GM12891 (cell line): ENCODE results near the gene TCERG1L.

Experiments used
- DNase-seq: peaks from one replicate; pipeline ENCODE4 v3.0.0; 2011; ENCODE audit warnings: low spot score; ENCODE audit not compliant: insufficient read length
- FAIRE-seq: peaks from 2 replicates; lab custom pipeline; 2011; peaks lifted over from hg19 to GRCh38; lab: Jason Lieb, UNC
- PAX5 ChIP-seq: IDR thresholded peaks from 2 replicates; pipeline ENCODE4 v1.6.1; 2011; ENCODE audit warnings: low read length, moderate library complexity, mild to moderate bottlenecking; ENCODE audit not compliant: insufficient read depth, severe bottlenecking
- POLR2A ChIP-seq: IDR thresholded peaks from 2 replicates; pipeline ENCODE4 v1.6.1; 2011; ENCODE audit warnings: low read depth, low read length, control low read depth
- POLR2AphosphoS5 ChIP-seq: IDR thresholded peaks from 2 replicates; pipeline ENCODE4 v1.6.1; 2011; ENCODE audit warnings: low read depth, low read length, control low read depth
- POU2F2 ChIP-seq: IDR thresholded peaks from 2 replicates; pipeline ENCODE4 v1.6.1; 2011; ENCODE audit warnings: low read depth, mild to moderate bottlenecking, control low read depth, low read length, moderate library complexity
- SPI1 ChIP-seq: IDR thresholded peaks from 2 replicates; pipeline ENCODE4 v1.6.1; 2011; ENCODE audit warnings: low read depth, low read length, control low read depth
- TAF1 ChIP-seq: IDR thresholded peaks from 2 replicates; pipeline ENCODE4 v1.6.1; 2011; ENCODE audit warnings: low read depth, low read length, control low read depth

TCERG1L gene

DNA sequence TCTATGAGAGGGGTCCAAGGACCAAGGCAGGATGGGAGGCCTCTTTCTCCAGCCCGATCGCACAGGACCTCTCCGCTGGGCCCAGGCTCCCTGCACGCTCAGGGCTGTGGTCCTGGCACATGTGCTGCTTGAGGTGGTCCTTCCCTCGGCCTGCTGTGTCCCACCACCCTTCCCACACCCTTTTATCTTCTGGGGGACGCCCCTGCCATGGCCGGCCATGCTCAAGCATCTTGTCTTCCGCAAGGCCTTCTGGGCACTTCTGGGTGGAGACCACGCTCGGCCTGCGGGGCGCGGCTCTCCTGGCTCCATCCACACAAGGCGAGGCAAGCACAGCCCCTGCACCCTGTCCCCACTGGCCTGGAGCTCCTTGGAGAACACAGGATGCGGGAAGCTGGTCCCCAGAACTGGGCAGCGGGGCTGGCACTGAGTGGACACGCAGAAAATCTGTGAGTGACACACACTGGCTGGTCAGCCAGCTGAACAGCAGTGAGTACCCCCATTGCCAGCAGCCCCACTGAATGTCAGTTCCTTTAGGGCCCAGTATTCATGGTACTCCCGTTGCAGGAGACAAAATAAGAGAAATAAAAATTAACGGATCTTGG is 115.9 kb downstream of the TCERG1L start:
- TF ChIP-seq POLR2AphosphoS5, result no peak
- no peak for TF ChIP-seq POU2F2
- no peak for TF ChIP-seq SPI1
- TF ChIP-seq PAX5, result no peak
- no peak for TF ChIP-seq TAF1
- TF ChIP-seq POLR2A, result no peak
- DNase-seq (no peak), FAIRE-seq (no peak)

DNA sequence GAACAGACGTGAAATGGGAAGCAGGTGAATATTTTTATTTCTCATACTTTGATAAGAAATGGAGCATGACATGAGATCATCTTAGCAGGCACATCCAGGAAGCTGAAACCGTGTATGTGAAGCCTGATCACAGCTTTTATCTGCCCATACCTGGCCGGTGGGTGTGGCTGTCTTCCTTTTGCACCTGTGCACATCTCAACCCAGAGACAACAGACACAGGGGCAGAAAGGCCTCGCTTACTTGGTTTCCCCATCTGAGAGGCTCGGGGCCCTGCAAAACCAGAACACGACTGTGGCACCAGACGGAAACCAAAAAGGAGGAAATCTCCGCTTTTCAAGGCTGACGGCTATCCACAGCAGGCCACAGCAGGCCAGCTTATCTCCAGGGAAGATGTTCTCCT is 116.4 kb downstream of the TCERG1L start:
- FAIRE-seq (no peak), DNase-seq (no peak)
- no peak for TF ChIP-seq SPI1
- no peak for TF ChIP-seq POU2F2
- no peak for TF ChIP-seq POLR2A
- TF ChIP-seq TAF1, result no peak

DNA sequence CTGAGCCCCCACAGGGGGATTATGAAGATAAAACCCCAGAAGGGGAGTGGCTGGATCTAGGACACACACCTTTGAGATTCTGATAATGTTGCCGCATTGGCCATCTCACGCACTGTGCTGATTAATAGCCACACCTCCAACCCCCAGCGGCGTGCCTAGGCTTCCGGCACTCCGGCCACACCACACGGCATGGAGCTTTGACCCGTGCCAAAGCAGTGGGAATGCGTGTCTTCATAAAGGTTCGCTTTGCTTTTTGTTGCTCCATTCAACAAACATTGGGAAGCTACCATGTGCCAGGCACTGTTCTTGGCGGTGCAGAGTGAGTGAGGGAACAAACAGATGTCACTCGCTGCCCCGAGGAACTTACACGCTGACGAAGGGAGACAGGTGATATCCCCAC is 117.6 kb downstream of the TCERG1L start:
- no peak for DNase-seq
- TF ChIP-seq SPI1 (no peak), POU2F2 (no peak), PAX5 (no peak), POLR2AphosphoS5 (no peak), TAF1 (no peak)
- no peak for FAIRE-seq

DNA sequence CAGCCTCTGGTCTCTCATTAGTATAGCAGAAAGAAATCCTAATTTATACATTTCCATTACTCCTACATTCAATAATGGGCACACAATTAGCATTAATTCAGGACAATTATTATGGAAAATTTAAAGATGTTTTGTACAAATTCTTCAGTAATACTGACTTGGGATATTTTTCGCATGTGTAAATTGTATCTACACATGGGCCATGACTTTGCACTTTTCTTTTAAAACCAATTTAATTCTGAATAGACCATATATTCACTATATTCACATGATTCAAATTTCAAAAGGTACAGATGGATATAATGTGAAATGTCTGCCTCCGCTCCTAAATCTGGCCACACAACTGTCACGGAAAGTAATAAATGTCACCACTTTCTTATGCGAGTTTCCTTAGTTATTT is 123.0 kb downstream of the TCERG1L start:
- no peak for TF ChIP-seq POU2F2
- FAIRE-seq, result no peak
- no peak for DNase-seq

DNA sequence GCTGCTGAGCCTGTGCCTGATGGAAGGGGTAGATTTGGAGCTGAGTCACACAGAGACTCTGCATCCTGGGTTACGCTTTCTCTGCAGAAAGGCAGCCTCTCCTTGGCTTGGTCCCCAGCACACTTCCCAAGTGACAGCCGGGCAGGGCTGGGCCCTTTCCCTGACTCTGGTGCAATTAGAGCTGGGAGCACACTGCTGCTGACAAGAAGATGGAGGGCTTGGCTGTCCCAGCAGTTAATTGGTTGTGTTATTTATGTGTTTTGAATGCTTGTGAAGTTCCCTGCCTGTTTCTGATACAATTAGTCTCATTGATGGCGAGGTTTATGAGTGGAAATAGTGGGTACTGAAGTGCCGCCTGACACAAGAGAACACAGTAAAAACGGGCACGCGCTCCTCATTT is 123.6 kb downstream of the TCERG1L start:
- TF ChIP-seq POLR2A, result no peak
- TF ChIP-seq SPI1, result no peak
- TF ChIP-seq TAF1, result no peak
- no peak for TF ChIP-seq POU2F2
- TF ChIP-seq PAX5, result no peak
- no peak for FAIRE-seq
- DNase-seq, result no peak

DNA sequence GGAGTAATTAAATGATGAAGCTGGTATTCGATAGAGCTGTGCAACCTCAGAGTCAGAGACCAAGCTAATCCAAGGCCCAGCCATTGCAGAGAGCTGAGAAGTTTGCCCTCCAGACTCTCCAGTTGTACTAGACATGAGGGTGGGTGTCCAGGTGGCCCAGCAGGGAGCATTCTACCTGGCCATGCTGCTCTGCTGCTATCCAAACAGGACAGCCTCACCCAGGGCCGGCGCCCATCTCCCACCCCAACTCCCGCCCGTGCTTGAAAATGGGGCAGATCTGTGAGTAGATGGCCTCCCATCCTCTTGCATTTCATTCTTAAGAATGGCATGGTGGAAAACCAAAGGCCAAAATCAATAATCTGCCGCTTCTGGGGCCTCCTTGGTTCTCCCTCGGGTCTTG is 124.2 kb downstream of the TCERG1L start:
- DNase-seq, result no peak
- TF ChIP-seq POLR2AphosphoS5 (no peak), POU2F2 (no peak), PAX5 (no peak), TAF1 (no peak), SPI1 (no peak), POLR2A (no peak)
- FAIRE-seq, result no peak

DNA sequence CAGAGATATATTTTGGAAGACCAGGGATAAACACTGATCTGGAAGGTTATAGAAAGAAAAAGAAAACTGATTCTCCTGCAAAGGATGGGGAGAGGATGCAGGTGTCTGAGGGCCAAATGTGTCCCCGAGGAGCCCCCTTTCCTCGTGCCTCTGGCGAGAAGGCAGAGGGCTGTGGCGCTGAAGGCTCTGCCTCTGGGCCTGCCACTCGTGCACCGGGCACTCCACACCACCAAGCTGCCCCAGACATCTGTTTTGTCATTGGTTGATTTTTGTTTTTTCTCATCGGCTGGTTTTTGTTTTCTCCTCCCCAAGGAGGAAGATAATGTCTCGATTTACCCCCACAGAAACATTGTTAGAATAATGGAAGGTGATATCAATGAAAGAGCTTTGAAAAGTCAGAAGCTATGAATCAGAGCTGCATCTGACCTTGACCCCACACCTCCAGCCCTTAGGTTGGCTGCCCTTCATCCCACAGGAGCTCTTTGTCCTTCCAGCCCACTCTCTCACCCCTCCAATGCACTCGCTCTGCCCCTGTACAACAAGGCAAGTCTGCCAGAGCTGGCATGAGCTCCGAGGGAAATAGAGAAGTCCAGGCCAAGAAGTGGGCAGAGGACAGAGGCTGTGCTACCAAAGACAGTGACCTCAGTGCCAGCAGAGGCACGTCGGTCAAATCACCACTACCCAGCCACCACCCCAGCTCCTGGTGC is 124.8 kb downstream of the TCERG1L start:
- DNase-seq (no peak), FAIRE-seq (no peak)
- TF ChIP-seq PAX5, result no peak
- TF ChIP-seq TAF1, result no peak
- no peak for TF ChIP-seq POU2F2
- no peak for TF ChIP-seq POLR2AphosphoS5
- TF ChIP-seq SPI1, result no peak
- TF ChIP-seq POLR2A, result no peak

DNA sequence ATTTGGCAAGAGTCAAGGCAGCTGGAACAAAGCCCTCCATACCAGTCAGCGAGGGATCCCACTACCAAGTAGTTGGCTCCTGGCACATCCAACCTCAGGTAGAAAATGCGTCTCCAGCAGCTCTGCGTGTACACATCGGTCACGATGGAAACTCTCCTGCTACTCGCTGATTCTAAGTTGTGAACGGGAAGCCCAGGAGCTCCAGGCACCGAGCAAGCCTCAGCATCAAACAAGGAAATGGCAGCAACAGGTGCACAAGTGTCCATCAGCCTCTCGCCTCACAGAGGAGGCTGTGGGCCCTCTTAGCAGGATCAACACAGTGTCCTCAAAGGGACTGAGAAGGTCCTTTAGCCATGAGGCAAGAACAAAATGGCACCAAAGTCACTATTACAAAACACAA is 127.0 kb downstream of the TCERG1L start:
- TF ChIP-seq POU2F2, result no peak
- no peak for FAIRE-seq

DNA sequence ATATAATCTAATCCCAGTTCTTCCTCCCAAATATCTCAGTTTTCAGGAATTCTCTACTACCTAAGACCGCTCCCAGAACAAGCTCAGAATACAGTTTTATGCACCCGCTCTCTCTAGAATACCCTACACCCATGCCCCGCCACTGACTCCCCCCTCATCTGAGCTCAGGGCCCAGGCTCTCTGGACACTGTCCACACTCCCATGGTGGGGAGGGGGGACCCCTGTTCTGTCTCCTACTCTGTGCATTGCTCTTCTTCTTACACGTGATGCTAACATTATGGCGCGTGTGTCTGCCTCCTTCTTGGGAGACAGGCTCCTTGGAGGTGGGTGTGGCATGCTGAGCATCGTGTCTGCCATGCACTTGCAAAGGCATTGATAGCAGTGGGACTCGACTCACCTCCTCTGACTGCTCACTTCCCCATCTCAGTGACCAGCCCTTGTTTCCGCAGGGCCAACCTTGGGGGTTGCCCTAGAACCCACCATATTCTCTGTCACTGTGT is 127.9 kb downstream of the TCERG1L start:
- DNase-seq, result no peak
- FAIRE-seq, result no peak
- TF ChIP-seq POLR2AphosphoS5 (no peak), POU2F2 (no peak), TAF1 (no peak), POLR2A (no peak), PAX5 (no peak)

More for the DNA sequence above, 127.0 kb downstream of the TCERG1L start:
- DNase-seq, result no peak

DNA sequence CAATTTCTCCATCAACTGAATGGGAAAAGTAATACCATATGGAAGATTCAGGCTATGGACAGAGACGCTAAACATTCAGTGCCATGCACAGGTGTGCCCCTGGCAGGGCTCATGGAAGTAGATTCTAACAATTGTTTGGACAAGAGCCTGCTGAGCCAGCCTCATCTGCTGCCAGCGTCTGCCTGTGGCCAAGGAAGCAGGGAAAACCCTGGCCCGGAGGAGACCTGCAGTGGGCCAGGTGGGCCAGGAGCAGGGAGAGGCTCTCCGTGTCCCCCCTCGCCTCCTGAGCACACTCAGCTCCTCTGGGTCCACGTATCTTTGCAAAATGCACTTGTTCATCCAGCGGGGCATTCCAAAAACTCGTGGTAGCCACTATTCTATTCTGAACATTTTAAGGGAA is 130.1 kb downstream of the TCERG1L start:
- no peak for DNase-seq
- no peak for FAIRE-seq
- TF ChIP-seq POLR2AphosphoS5 (no peak), POU2F2 (no peak), SPI1 (no peak), TAF1 (no peak)

DNA sequence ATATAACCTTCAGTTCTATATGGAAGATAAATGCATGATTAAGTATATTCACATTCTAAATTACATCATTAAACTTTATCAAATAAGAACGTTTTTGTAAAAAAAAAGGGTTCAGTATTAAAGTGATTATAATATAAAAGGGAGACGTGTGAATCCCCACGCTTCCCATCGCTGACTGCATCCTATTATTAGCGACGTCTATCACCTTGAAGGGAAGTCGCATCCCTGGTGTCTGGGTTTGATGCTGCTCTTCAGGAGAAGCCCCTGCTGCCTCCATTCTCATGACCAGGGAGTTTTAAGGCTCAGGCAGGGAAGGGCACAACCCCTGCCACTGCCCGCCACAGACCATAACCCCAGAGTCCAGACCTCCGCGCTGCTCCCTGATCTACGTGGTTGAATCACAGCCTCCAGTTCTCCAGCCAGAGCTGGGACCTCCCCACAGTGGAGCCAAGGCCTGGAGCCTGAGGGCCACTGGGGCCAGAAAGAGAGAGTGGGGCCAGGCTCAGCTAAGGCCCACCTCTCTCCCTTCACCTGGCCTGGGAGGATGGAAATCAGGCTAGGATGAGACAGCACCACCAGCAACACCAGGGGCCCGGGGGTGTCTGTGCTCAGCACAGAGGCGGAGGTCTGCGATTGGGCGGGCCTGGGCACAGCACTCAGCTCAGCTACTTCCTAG is 130.6 kb downstream of the TCERG1L start:
- DNase-seq (no peak), FAIRE-seq (no peak)
- TF ChIP-seq TAF1 (no peak), POU2F2 (no peak), POLR2AphosphoS5 (no peak), PAX5 (no peak), POLR2A (no peak), SPI1 (no peak)
